ENCODE data around the gene RRAGC. TPM values are rescaled to one million over a fixed set of nuclear protein-coding genes. Genes with fewer than 3 reads are reported as not detected.

Gene RRAGC
- total and polyA plus RNA-seq, 2 experiments from 2014 or later = 9.3 to 12.8 TPM

GRCh38 chr1:38791892-38792291 lies 67.7 kb downstream of the RRAGC start:
- Mint-ChIP-seq H3K4me3 (no peak overlapping the region), H3K36me3 (ENCODE audit: low read depth) (no peaks in the 10 kb centered on the region), H3K4me1 (peaks cover 28% of the 10 kb centered on the region), H3K27ac (no peak overlapping the region), H3K27me3 (ENCODE audit: insufficient read depth, low read depth, poor library complexity) (peaks cover 6% of the 10 kb centered on the region), H3K9me3 (no peaks in the 10 kb centered on the region)
- no peak overlapping the region for H3K4me3 ChIP-seq
- no peaks in the 10 kb centered on the region for H3K27me3 ChIP-seq (ENCODE audit: insufficient read depth)
- TF ChIP-seq EZH2phosphoT487 (IDR thresholded peaks at IDR 0.05; ENCODE audit: unreplicated experiment) (no peak), POLR2AphosphoS5 (IDR thresholded peaks at IDR 0.05; ENCODE audit: low read depth) (no peak), REST (IDR thresholded peaks at IDR 0.05; ENCODE audit: unreplicated experiment) (no peak), CREB1 (CRISPR knock-in tag; IDR thresholded peaks at IDR 0.05; ENCODE audit: low read depth) (no peak), ETS1 (IDR thresholded peaks at IDR 0.05) (no peak), STAT1 (IDR thresholded peaks at IDR 0.05; ENCODE audit: unreplicated experiment) (no peak), NANOG (IDR thresholded peaks at IDR 0.05; ENCODE audit: borderline replicate concordance) (no peak), EZH2 (IDR thresholded peaks at IDR 0.05; ENCODE audit: low read depth, unreplicated experiment) (no peak), ZNF114 (CRISPR knock-in tag; IDR thresholded peaks at IDR 0.05) (no peak), JUNB (IDR thresholded peaks at IDR 0.05; ENCODE audit: unreplicated experiment) (no peak), CTCF (conservative IDR thresholded peaks at IDR 0.05; ENCODE audit: low read depth in 2 of 2) (no peak), ZNF331 (CRISPR knock-in tag; IDR thresholded peaks at IDR 0.05; ENCODE audit: low read depth) (no peak), ZNF462 (CRISPR knock-in tag; IDR thresholded peaks at IDR 0.05) (no peak)
- ATAC-seq (no peak), DNase-seq (ENCODE audit: low spot score) (no peak)
- H4K20me1 ChIP-seq (replicated peaks; ENCODE audit: insufficient read depth) = no peaks in the 10 kb centered on the region
- no peak overlapping the region for H3K27ac ChIP-seq (ENCODE audit: low read depth)
- H3K79me2 ChIP-seq (replicated peaks; ENCODE audit: insufficient read depth) = no peaks in the 10 kb centered on the region
- no peaks in the 10 kb centered on the region for H3K9me2 ChIP-seq (ENCODE audit: insufficient read depth)
- peaks cover 28% of the 10 kb centered on the region for H3K4me1 ChIP-seq (ENCODE audit: insufficient read depth)
- H3F3A ChIP-seq (replicated peaks; ENCODE audit: low read depth) = 0 out of 2 replicates have a peak, but pooled peaks cover 4% of the 10 kb centered on the region
- no peak overlapping the region for H2AFZ ChIP-seq
- H3K36me3 ChIP-seq (ENCODE audit: insufficient read depth) = 0 out of 2 replicates have a peak, but pooled peaks cover 4% of the 10 kb centered on the region
- no peak overlapping the region for H3K4me2 ChIP-seq
